OCI-LY7 (cell line): ENCODE data around the gene HCK.

ENCODE experiments used
- CTCF ChIP-seq: fragments of 200-600 bp; sonication (generic); conservative IDR thresholded peaks from 2 replicates; pipeline ENCODE4 v1.5.1; 2014; ENCODE audit warnings: mild to moderate bottlenecking, antibody characterized with exemption, low read length, moderate library complexity, mixed read lengths
- EZH2phosphoT487 ChIP-seq: fragments of 200-600 bp; sonication (generic); IDR thresholded peaks from 2 replicates; pipeline ENCODE4 v1.6.1; 2018; ENCODE audit warnings: low read depth, borderline replicate concordance, mild to moderate bottlenecking, mixed run types, antibody characterized with exemption, low read length, moderate library complexity, mixed read lengths

GRCh38 chr20:32127347-32127746, 75.3 kb downstream of the HCK start:
- TF ChIP-seq CTCF = no peak
- no peak for TF ChIP-seq EZH2phosphoT487
